ENCODE results near the gene TBCD. TPM values are rescaled to one million over a fixed set of nuclear protein-coding genes. Genes with fewer than 3 reads are reported as not detected.

TBCD gene
- total RNA-seq, 1 donor from 2014 or later, result 31.8 TPM

DNA sequence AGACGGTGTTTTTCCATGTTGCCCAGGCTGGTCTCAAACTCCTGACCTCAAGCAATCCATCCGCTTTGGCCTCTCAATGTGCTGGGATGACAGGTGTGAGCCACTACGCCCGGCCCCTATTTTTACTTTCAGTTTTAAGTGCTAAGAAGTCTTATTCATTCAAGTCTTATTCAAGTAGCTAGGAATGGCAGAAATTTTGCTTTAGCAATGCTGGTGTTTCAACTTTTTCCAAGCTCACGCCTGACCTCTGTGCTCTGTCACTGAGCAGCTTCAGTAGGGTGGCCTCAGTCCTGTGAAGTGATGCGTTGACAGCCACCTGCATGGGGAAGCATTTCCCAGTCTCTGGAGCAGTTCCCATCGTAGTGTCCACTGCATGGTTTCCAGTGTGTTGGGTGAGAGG, 75.1 kb downstream of the TBCD start:
- Mint-ChIP-seq H3K27me3 (ENCODE audit: low read depth, unreplicated experiment) (no peaks in the 10 kb centered on the region), H3K4me1 (ENCODE audit: low read depth, unreplicated experiment) (no peaks in the 10 kb centered on the region), H3K27ac (ENCODE audit: unreplicated experiment) (no peak overlapping the region), H3K36me3 (ENCODE audit: low read depth, unreplicated experiment) (peaks cover 6% of the 10 kb centered on the region), H3K9me3 (ENCODE audit: unreplicated experiment) (no peaks in the 10 kb centered on the region), H3K4me3 (ENCODE audit: unreplicated experiment) (no peak overlapping the region)
- TF ChIP-seq EZH2 (IDR thresholded peaks at IDR 0.05; ENCODE audit: insufficient read depth, low read length), result no peak
- TF ChIP-seq, protein P1, sequence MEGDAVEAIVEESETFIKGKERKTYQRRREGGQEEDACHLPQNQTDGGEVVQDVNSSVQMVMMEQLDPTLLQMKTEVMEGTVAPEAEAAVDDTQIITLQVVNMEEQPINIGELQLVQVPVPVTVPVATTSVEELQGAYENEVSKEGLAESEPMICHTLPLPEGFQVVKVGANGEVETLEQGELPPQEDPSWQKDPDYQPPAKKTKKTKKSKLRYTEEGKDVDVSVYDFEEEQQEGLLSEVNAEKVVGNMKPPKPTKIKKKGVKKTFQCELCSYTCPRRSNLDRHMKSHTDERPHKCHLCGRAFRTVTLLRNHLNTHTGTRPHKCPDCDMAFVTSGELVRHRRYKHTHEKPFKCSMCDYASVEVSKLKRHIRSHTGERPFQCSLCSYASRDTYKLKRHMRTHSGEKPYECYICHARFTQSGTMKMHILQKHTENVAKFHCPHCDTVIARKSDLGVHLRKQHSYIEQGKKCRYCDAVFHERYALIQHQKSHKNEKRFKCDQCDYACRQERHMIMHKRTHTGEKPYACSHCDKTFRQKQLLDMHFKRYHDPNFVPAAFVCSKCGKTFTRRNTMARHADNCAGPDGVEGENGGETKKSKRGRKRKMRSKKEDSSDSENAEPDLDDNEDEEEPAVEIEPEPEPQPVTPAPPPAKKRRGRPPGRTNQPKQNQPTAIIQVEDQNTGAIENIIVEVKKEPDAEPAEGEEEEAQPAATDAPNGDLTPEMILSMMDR (IDR thresholded peaks at IDR 0.05; ENCODE audit: insufficient read depth, low read depth, low read length), result no peak
- Histone ChIP-seq H3K9ac (ENCODE audit: low read length) (no peak overlapping the region), H2AFZ (ENCODE audit: low read depth, low read length) (no peak overlapping the region), H4K20me1 (ENCODE audit: insufficient read depth, low read length) (peaks cover 14% of the 10 kb centered on the region), H3K27ac (ENCODE audit: low read depth, low read length) (no peak overlapping the region), H3K9me3 (ENCODE audit: insufficient read depth, low read depth, low read length) (no peaks in the 10 kb centered on the region), H3K27me3 (ENCODE audit: insufficient read depth, low read length) (no peaks in the 10 kb centered on the region), H3K36me3 (ENCODE audit: insufficient read depth, low read length) (no peaks in the 10 kb centered on the region), H3K4me3 (ENCODE audit: insufficient read depth, low read depth, low read length) (no peak overlapping the region), H3K79me2 (ENCODE audit: insufficient read depth, low read length) (no peaks in the 10 kb centered on the region), H3K4me1 (ENCODE audit: insufficient read depth, low read length) (no peaks in the 10 kb centered on the region), H3K4me2 (ENCODE audit: low read length) (no peak overlapping the region)
- FAIRE-seq, result no peak
- no peak for DNase-seq (ENCODE audit: low read depth)

DNA sequence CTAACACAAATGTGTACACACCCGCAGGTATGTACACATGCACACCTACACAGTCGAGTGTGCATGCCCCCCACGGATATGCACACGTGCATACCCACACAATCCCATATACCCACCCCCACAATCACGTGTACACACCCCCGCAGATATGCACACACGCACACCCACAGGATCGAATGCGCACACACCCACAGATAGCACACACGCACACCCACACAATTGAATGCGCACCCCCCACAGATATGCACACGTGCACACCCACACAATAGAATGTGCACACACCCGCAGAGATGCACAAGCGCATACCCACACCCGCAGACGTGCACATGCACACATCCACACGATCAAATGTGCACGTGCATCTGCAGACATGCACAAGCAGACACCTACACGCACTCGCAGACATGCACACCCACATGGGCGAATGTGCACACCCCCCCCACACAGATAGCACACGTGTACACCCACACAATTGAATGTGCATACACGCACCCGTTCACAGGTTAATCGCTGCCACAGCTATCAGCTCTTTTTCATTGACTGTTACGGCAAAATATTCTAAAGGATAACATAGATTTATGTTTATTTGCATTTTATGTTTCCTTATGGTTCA, 77.1 kb downstream of the TBCD start:
- Histone ChIP-seq H2AFZ (ENCODE audit: low read depth, low read length) (no peak overlapping the region), H3K4me2 (ENCODE audit: low read length) (no peak overlapping the region), H4K20me1 (ENCODE audit: insufficient read depth, low read length) (peaks cover 8% of the 10 kb centered on the region), H3K9ac (ENCODE audit: low read length) (no peak overlapping the region), H3K27ac (ENCODE audit: low read depth, low read length) (no peak overlapping the region), H3K4me1 (ENCODE audit: insufficient read depth, low read length) (no peaks in the 10 kb centered on the region), H3K27me3 (ENCODE audit: insufficient read depth, low read length) (no peaks in the 10 kb centered on the region), H3K9me3 (ENCODE audit: insufficient read depth, low read depth, low read length) (no peaks in the 10 kb centered on the region), H3K36me3 (ENCODE audit: insufficient read depth, low read length) (no peaks in the 10 kb centered on the region), H3K79me2 (ENCODE audit: insufficient read depth, low read length) (no peaks in the 10 kb centered on the region), H3K4me3 (ENCODE audit: insufficient read depth, low read depth, low read length) (no peak overlapping the region)
- TF ChIP-seq, protein P1 (IDR thresholded peaks at IDR 0.05; ENCODE audit: insufficient read depth, low read depth, low read length), result no peak
- no peak for TF ChIP-seq EZH2 (IDR thresholded peaks at IDR 0.05; ENCODE audit: insufficient read depth, low read length)
- DNase-seq (ENCODE audit: low read depth) (no peak), FAIRE-seq (no peak)
- H3K27me3 Mint-ChIP-seq (ENCODE audit: low read depth, unreplicated experiment), result peaks cover 2% of the 10 kb centered on the region
- H3K36me3 Mint-ChIP-seq (ENCODE audit: low read depth, unreplicated experiment), result peaks cover 15% of the 10 kb centered on the region
- H3K9me3 Mint-ChIP-seq (ENCODE audit: unreplicated experiment), result no peaks in the 10 kb centered on the region
- H3K4me3 Mint-ChIP-seq (ENCODE audit: unreplicated experiment), result no peak overlapping the region
- H3K4me1 Mint-ChIP-seq (ENCODE audit: low read depth, unreplicated experiment), result no peaks in the 10 kb centered on the region
- no peak overlapping the region for H3K27ac Mint-ChIP-seq (ENCODE audit: unreplicated experiment)

DNA sequence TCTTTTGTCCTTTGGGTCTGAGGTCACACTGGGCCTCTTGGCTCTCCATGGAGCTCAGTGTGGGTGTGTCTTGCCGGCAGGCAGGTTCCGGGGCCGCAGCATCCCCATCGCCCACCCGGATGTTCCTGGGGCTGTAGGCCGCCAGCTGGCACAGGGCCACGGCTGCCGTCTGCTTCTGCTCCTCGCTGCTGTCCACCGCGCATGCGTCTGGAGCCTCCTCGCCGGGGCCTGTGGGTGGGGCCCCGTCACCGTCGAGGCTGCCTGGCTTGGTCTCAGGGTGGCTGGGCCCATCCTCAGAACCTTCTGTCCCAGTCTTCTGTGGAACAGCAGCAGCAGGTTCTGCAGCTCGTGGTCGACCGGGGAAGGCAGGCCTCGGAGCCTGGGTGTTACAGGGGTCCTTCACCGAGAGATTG, 78.4 kb downstream of the TBCD start:
- H3K36me3 ChIP-seq (ENCODE audit: insufficient read depth, low read length), result no peaks in the 10 kb centered on the region
- H3K27me3 ChIP-seq (ENCODE audit: insufficient read depth, low read length), result no peaks in the 10 kb centered on the region
- no peaks in the 10 kb centered on the region for H3K79me2 ChIP-seq (ENCODE audit: insufficient read depth, low read length)
- Mint-ChIP-seq H3K27ac (ENCODE audit: unreplicated experiment) (no peak overlapping the region), H3K4me3 (ENCODE audit: unreplicated experiment) (no peak overlapping the region), H3K27me3 (ENCODE audit: low read depth, unreplicated experiment) (peaks cover 2% of the 10 kb centered on the region), H3K36me3 (ENCODE audit: low read depth, unreplicated experiment) (peaks cover 15% of the 10 kb centered on the region), H3K4me1 (ENCODE audit: low read depth, unreplicated experiment) (no peaks in the 10 kb centered on the region), H3K9me3 (ENCODE audit: unreplicated experiment) (no peaks in the 10 kb centered on the region)
- peak overlapping the region; percentile 51 for H2AFZ ChIP-seq (ENCODE audit: low read depth, low read length)
- no peak for TF ChIP-seq EZH2 (IDR thresholded peaks at IDR 0.05; ENCODE audit: insufficient read depth, low read length)
- TF ChIP-seq, protein P1 (IDR thresholded peaks at IDR 0.05; ENCODE audit: insufficient read depth, low read depth, low read length), result no peak
- no peak overlapping the region for H3K27ac ChIP-seq (ENCODE audit: low read depth, low read length)
- FAIRE-seq, result no peak
- no peaks in the 10 kb centered on the region for H3K4me1 ChIP-seq (ENCODE audit: insufficient read depth, low read length)
- peaks cover 8% of the 10 kb centered on the region for H4K20me1 ChIP-seq (ENCODE audit: insufficient read depth, low read length)
- H3K9ac ChIP-seq (ENCODE audit: low read length), result no peak overlapping the region
- H3K4me2 ChIP-seq (ENCODE audit: low read length), result no peak overlapping the region
- no peak overlapping the region for H3K4me3 ChIP-seq (ENCODE audit: insufficient read depth, low read depth, low read length)
- peak; percentile 4 for DNase-seq (ENCODE audit: low read depth)
- no peaks in the 10 kb centered on the region for H3K9me3 ChIP-seq (ENCODE audit: insufficient read depth, low read depth, low read length)
